Left forelimb (tissue), 1 donor: ENCODE results near the gene ARHGAP15.
"Not testable (repeated sequence)": the region's sequence is repeated elsewhere in the genome, so short reads cannot be mapped to it uniquely, and the experiment has no call there.

Experiments used
- DNase-seq: peaks from one replicate; pipeline ENCODE4 v3.0.0-alpha.2; 2018; ENCODE audit warnings: low spot score

Gene ARHGAP15

GRCh38 chr2:143128681-143129580, at the start of gene ARHGAP15:
ARHGAP15 (plus strand) TSS chr2:143129419.
- no peak for DNase-seq

GRCh38 chr2:143081616-143082015, 47.6 kb upstream of the ARHGAP15 start:
- no peak for DNase-seq

- DNase-seq: no peak
Measured at GRCh38 chr2:143083636-143084035, 45.6 kb upstream of the ARHGAP15 start.

- DNase-seq: no peak
Measured at GRCh38 chr2:143084462-143084861, 44.8 kb upstream of the ARHGAP15 start.

GRCh38 chr2:143085125-143085784, 44.0 kb upstream of the ARHGAP15 start:
- DNase-seq: no peak

- DNase-seq: no peak
Measured at GRCh38 chr2:143087033-143087432, 42.2 kb upstream of the ARHGAP15 start.

- DNase-seq: no peak
Measured at GRCh38 chr2:143088388-143088787, 40.8 kb upstream of the ARHGAP15 start.

GRCh38 chr2:143089520-143089919, 39.7 kb upstream of the ARHGAP15 start:
- not testable (repeated sequence) for DNase-seq

- DNase-seq: no peak
Measured at GRCh38 chr2:143110758-143111428, 18.3 kb upstream of the ARHGAP15 start.

GRCh38 chr2:143117225-143117624, 12.0 kb upstream of the ARHGAP15 start:
- no peak for DNase-seq

- DNase-seq: no peak
Measured at GRCh38 chr2:143121079-143121478, 8.1 kb upstream of the ARHGAP15 start.

- no peak for DNase-seq
Measured at GRCh38 chr2:143121957-143122356, 7.3 kb upstream of the ARHGAP15 start.

GRCh38 chr2:143123911-143124310, 5.3 kb upstream of the ARHGAP15 start:
- DNase-seq: no peak

- DNase-seq: no peak
Measured at GRCh38 chr2:143124445-143124844, 4.8 kb upstream of the ARHGAP15 start.

GRCh38 chr2:143125717-143126116, 3.5 kb upstream of the ARHGAP15 start:
- no peak for DNase-seq

GRCh38 chr2:143132355-143132754, 3.1 kb downstream of the ARHGAP15 start:
- DNase-seq: no peak

GRCh38 chr2:143133783-143134182, 4.6 kb downstream of the ARHGAP15 start:
- DNase-seq: no peak

- no peak for DNase-seq
Measured at GRCh38 chr2:143138292-143138691, 9.1 kb downstream of the ARHGAP15 start.

- no peak for DNase-seq
Measured at GRCh38 chr2:143139835-143140393, 10.7 kb downstream of the ARHGAP15 start.

- DNase-seq: no peak
Measured at GRCh38 chr2:143140864-143141661, 11.8 kb downstream of the ARHGAP15 start.

GRCh38 chr2:143142598-143142997, 13.4 kb downstream of the ARHGAP15 start:
- DNase-seq: no peak
